HEK293 (cell line): ENCODE measurements around the gene CELA2A.

ENCODE experiments used
- ZNF433 ChIP-seq: fragments of 450-650 bp; formaldehyde crosslinking; IDR thresholded peaks from 2 replicates; pipeline ENCODE4 v1.5.1; 2016; ENCODE audit warnings: missing biosample characterization, missing genetic modification characterization, low read depth
- ZNF626 ChIP-seq: fragments of 450-650 bp; sonication (Bioruptor Pico); formaldehyde crosslinking; IDR thresholded peaks from 2 replicates; pipeline ENCODE4 v1.5.1; 2018; ENCODE audit warnings: missing biosample characterization, missing genetic modification characterization, inconsistent platforms
- TF ChIP-seq, protein P1 (sequence below): fragments of 450-650 bp; formaldehyde crosslinking; IDR thresholded peaks from 2 replicates; pipeline ENCODE4 v1.5.1; 2016; ENCODE audit warnings: missing biosample characterization, missing genetic modification characterization, low read depth

GRCh38 chr1:15513192-15513591, 56.7 kb downstream of the CELA2A start:
- TF ChIP-seq, protein P1, sequence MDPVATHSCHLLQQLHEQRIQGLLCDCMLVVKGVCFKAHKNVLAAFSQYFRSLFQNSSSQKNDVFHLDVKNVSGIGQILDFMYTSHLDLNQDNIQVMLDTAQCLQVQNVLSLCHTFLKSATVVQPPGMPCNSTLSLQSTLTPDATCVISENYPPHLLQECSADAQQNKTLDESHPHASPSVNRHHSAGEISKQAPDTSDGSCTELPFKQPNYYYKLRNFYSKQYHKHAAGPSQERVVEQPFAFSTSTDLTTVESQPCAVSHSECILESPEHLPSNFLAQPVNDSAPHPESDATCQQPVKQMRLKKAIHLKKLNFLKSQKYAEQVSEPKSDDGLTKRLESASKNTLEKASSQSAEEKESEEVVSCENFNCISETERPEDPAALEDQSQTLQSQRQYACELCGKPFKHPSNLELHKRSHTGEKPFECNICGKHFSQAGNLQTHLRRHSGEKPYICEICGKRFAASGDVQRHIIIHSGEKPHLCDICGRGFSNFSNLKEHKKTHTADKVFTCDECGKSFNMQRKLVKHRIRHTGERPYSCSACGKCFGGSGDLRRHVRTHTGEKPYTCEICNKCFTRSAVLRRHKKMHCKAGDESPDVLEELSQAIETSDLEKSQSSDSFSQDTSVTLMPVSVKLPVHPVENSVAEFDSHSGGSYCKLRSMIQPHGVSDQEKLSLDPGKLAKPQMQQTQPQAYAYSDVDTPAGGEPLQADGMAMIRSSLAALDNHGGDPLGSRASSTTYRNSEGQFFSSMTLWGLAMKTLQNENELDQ (tag by site-specific recombination) = no peak
- TF ChIP-seq ZNF433 (tag by site-specific recombination) = no peak
- no peak for TF ChIP-seq ZNF626 (tag by site-specific recombination)
